Stimulated activated CD4-positive, alpha-beta T cell treated with anti-CD3 and anti-CD28 coated beads, TNF-alpha, amount 100 ng/mL, for 48 hours (primary cell): ENCODE measurements around the gene TPPP2.

Experiments used
- DNase-seq, 3 donors: peaks; one replicate each; pipeline ENCODE4 v3.0.0-alpha.2; 2020; ENCODE audit warnings: low read depth in 3 of 3

TPPP2 gene

GRCh38 chr14:21057803-21058675 is 28.0 kb downstream of the TPPP2 start, which contains the start of gene RNASE8:
RNASE8 (plus strand) TSS chr14:21057822; CDS start chr14:21057893, 71 bp downstream.
- no peak for DNase-seq

- no peak for DNase-seq
Observed at GRCh38 chr14:21058903-21059302, 28.9 kb downstream of the TPPP2 start.

- no peak for DNase-seq
Observed at GRCh38 chr14:21059842-21060613, 30.0 kb downstream of the TPPP2 start.

- no peak for DNase-seq
Observed at GRCh38 chr14:21060614-21061346, 30.8 kb downstream of the TPPP2 start.

- DNase-seq: no peak
Observed at GRCh38 chr14:21061347-21061668, 31.3 kb downstream of the TPPP2 start.

- DNase-seq: no peak
Observed at GRCh38 chr14:21063479-21063878, 33.5 kb downstream of the TPPP2 start.

- no peak for DNase-seq
Observed at GRCh38 chr14:21066882-21067502, 37.0 kb downstream of the TPPP2 start.

- DNase-seq: no peak
Observed at GRCh38 chr14:21068521-21069387, 38.7 kb downstream of the TPPP2 start.

- no peak for DNase-seq
Observed at GRCh38 chr14:21069388-21070082, 39.5 kb downstream of the TPPP2 start.

GRCh38 chr14:21070083-21070609 is 40.1 kb downstream of the TPPP2 start, which contains the start of gene ARHGEF40:
ARHGEF40 (plus strand) TSS chr14:21070304; CDS start chr14:21070397, 93 bp downstream.
- no peak for DNase-seq

- no peak for DNase-seq
Observed at GRCh38 chr14:21070610-21071224, 40.7 kb downstream of the TPPP2 start.

GRCh38 chr14:21071225-21072030 is 41.4 kb downstream of the TPPP2 start:
- peak in 1 of 3 donors; percentile 31 for DNase-seq

GRCh38 chr14:21072031-21072473 is 42.0 kb downstream of the TPPP2 start:
- no peak for DNase-seq

GRCh38 chr14:21072781-21073339 is 42.8 kb downstream of the TPPP2 start:
- no peak for DNase-seq

- no peak for DNase-seq
Observed at GRCh38 chr14:21073921-21074320, 43.9 kb downstream of the TPPP2 start.

- no peak for DNase-seq
Observed at GRCh38 chr14:21074398-21075272, 44.6 kb downstream of the TPPP2 start.
